Skeletal muscle tissue (tissue), 4 donors: Measurements from ENCODE around the gene WNT1. TPM values are rescaled to one million over a fixed set of nuclear protein-coding genes. Genes with fewer than 3 reads are reported as not detected.

Experiments used
- H3K27ac ChIP-seq: one replicate; pipeline ENCODE4 v1.7.0; 2013; ENCODE audit warnings: mild to moderate bottlenecking, low read depth, low read length, inconsistent platforms
- H3K27me3 ChIP-seq, 3 donors: one replicate each; pipeline ENCODE4 v1.7.0; 2013; ENCODE audit warnings: low read length in 3 of 3; ENCODE audit not compliant: control insufficient read depth in 3 of 3, insufficient read depth in 3 of 3
- H3K36me3 ChIP-seq, 3 donors: one replicate each; pipeline ENCODE4 v1.7.0; 2013; ENCODE audit warnings: low read length in 3 of 3; ENCODE audit not compliant: control insufficient read depth in 3 of 3, insufficient read depth in 3 of 3
- H3K4me1 ChIP-seq, 3 donors: one replicate each; pipeline ENCODE4 v1.7.0; 2013; ENCODE audit warnings: low read length in 3 of 3, mild to moderate bottlenecking in 3 of 3; ENCODE audit not compliant: control insufficient read depth in 3 of 3, insufficient read depth in 3 of 3
- H3K4me3 ChIP-seq, 3 donors: one replicate each; pipeline ENCODE4 v1.7.0; 2013; ENCODE audit warnings: low read length in 3 of 3
- H3K9ac ChIP-seq, 3 donors: one replicate each; pipeline ENCODE4 v1.7.0; 2013; ENCODE audit warnings: low read length in 3 of 3, mild to moderate bottlenecking in 3 of 3, moderate library complexity in 2 of 3, low read depth in 1 of 3
- H3K9me3 ChIP-seq, 3 donors: one replicate each; pipeline ENCODE4 v1.7.0; 2013; ENCODE audit warnings: low read length in 3 of 3; ENCODE audit not compliant: control insufficient read depth in 3 of 3
- total RNA-seq: library from RNA; depleted of rRNA; stranded (reverse); fragments of >200 nt; gene quantifications from one replicate; pipeline ENCODE4 v1.2.3, GENCODE V29; 2014
- donor health status: Osteomylitis.

WNT1 gene
- total RNA-seq, 1 donor from 2014 or later, result not detected

- Histone ChIP-seq H3K27me3 (no peaks in the 10 kb centered on the region), H3K4me3 (no peak overlapping the region), H3K27ac (no peak overlapping the region), H3K9me3 (no peaks in the 10 kb centered on the region), H3K36me3 (peaks cover 19 to 29% (median 28%) of the 10 kb centered on the region in 3 donors), H3K9ac (no peak overlapping the region), H3K4me1 (peaks cover 0 to 6% (median 0%) of the 10 kb centered on the region in 3 donors)
Measured at GRCh38 chr12:48943221-48943620, 34.9 kb upstream of the WNT1 start.

DNA sequence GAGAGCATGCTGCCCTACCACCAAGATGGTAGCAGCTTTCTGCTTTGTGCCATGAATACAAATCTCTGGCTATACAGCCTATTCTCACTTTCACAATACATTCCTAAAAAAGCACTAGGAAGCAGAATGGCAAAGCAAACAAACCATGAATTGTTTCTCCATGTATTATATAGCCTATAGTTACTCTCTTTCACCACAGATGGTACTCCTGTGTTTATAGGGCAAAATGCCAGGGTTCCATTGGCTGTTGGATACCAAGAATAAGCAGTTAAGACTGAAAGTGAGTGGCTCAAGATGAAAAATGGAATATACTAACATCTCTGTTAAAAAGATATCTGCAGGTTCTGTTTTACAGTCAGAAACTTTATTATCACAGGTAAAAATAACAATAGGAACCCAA lies 31.9 kb upstream of the WNT1 start:
- Histone ChIP-seq H3K9ac (no peak overlapping the region), H3K27me3 (no peaks in the 10 kb centered on the region), H3K4me1 (peaks cover 0 to 6% (median 0%) of the 10 kb centered on the region in 3 donors), H3K36me3 (peaks cover 0 to 4% (median 3%) of the 10 kb centered on the region in 3 donors), H3K4me3 (no peak overlapping the region), H3K27ac (no peak overlapping the region), H3K9me3 (no peaks in the 10 kb centered on the region)

DNA sequence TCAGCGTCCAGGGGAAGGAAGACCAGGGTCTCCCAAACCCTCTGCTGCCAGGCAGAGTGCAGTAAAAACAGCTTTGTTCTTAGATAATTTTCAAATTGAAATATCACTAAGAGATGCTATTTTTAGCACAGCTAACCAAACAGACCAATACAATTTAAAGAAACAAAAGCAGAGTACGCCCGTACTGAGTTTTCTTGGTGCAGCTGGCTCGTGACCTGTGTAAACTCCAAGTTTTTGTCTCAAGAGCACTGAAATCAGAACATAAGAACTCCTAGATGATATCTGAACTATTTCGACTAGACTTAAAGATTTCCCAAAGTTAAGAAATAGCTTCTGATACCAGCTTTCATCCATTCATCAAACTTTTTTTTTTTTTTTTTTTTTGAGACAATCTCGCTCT lies 31.2 kb upstream of the WNT1 start:
- peaks cover 0 to 6% (median 0%) of the 10 kb centered on the region in 3 donors for H3K4me1 ChIP-seq
- no peak overlapping the region for H3K9ac ChIP-seq
- H3K27me3 ChIP-seq, result no peaks in the 10 kb centered on the region
- H3K36me3 ChIP-seq, result peaks cover 0 to 3% (median 0%) of the 10 kb centered on the region in 3 donors
- H3K4me3 ChIP-seq, result no peak overlapping the region
- H3K27ac ChIP-seq, result no peak overlapping the region
- H3K9me3 ChIP-seq, result no peaks in the 10 kb centered on the region

DNA sequence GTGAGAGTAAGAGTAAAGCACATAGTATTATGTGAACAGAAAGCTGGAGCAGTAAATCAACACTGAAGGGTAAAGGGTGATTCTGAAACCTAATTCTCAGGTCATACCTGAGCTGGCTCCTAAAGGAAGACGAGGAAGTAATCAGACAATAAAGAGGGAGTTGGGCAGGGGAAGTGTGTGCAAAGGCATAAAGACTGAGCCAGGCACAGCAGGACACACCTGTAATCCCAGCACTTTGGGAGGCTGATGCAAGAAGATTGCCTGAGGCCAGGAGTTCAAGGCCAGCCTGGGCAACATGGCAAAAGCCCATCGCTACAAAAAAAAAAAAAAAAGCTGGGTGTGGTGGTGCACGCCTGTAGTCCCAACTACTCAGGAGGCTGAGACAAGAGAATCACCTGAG lies 30.4 kb upstream of the WNT1 start:
- no peaks in the 10 kb centered on the region for H3K9me3 ChIP-seq
- H3K4me1 ChIP-seq, result peaks cover 0 to 6% (median 0%) of the 10 kb centered on the region in 3 donors
- peaks cover 0 to 8% (median under 1%) of the 10 kb centered on the region in 3 donors for H3K36me3 ChIP-seq
- H3K4me3 ChIP-seq, result no peak overlapping the region
- no peak overlapping the region for H3K27ac ChIP-seq
- peak overlapping the region in 1 of 3 donors; percentile 33 for H3K9ac ChIP-seq
- H3K27me3 ChIP-seq, result no peaks in the 10 kb centered on the region

DNA sequence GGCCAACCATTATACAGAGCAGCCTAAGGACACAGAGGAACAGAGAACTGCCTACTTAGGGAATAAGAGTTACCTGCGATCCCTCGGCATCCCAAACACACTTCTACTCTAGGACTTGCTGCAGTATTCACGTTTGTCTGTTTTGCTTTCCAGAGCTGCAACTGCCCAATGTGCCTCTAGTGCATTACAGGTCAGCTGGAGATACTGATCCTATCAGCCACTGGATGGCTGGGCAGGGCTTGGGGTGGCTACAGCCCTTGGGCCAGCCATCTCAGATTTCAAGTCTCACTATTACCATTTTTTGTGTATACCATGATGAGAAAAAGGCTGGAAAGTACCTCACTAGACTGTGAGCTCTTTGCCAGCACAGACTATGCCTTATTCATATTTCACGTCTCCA lies 25.4 kb upstream of the WNT1 start:
- Histone ChIP-seq H3K27ac (no peak overlapping the region), H3K4me3 (no peak overlapping the region), H3K9me3 (no peaks in the 10 kb centered on the region), H3K27me3 (no peaks in the 10 kb centered on the region), H3K36me3 (peaks cover 0 to 5% (median 3%) of the 10 kb centered on the region in 3 donors), H3K9ac (no peak overlapping the region), H3K4me1 (peaks cover 10 to 19% (median 11%) of the 10 kb centered on the region in 3 donors)

DNA sequence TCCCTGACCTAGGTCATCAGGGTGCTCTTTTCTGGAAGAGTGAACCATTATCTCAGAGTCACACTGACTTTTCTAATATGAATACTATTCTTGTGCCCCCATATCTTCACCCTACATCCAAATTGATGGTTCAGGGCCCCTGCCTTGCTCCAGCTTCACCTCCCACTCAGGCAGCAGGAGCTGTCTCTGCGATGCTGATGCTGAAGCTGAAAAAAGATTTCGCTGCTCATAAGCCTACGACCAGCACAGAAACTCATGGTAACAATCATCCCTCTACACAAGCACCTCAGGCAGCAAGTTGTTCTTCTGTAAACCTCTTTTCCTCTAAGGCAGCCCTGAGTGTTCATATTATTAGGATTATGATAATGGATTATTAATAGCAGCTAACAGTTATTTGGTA lies 24.1 kb upstream of the WNT1 start:
- Histone ChIP-seq H3K9ac (no peak overlapping the region), H3K4me3 (no peak overlapping the region), H3K27me3 (no peaks in the 10 kb centered on the region), H3K27ac (no peak overlapping the region), H3K4me1 (peaks cover 15 to 27% (median 15%) of the 10 kb centered on the region in 3 donors), H3K9me3 (no peaks in the 10 kb centered on the region), H3K36me3 (peaks cover 0 to 5% (median 3%) of the 10 kb centered on the region in 3 donors)

DNA sequence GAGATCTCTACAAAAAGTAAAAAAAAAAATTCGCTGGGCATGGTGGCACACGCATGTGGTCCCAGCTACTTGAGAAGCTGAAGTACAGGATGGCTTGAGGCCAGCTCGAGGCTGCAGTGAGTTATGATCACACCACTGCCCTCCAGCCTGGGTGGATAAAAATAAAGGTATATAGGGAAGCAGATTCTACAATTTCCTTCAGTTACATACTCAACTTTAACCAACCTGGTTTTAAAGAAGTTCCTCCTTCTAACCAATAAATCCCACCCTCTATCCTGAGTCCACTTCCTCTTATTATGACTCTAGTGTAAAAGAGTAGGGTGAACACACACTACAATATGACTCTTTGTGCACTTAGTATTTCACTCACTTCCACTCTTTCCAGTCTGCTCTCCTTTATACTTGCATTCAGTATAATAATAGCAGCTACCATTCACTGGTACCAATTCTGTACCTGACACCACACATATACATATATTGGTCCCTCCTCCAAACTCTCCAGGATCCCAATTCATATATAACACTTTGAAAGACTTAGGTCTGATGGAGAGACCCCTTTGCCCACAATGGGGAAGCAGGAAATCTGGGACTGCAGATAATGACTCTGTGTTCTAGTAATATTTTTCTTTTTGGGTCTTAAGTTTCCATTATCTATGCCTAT lies 23.2 kb upstream of the WNT1 start:
- Histone ChIP-seq H3K27ac (peak overlapping the region; percentile 83), H3K36me3 (peaks cover 0 to 5% (median 3%) of the 10 kb centered on the region in 3 donors), H3K9me3 (no peaks in the 10 kb centered on the region), H3K27me3 (no peaks in the 10 kb centered on the region), H3K4me3 (no peak overlapping the region), H3K9ac (no peak overlapping the region), H3K4me1 (peaks cover 15 to 27% (median 15%) of the 10 kb centered on the region in 3 donors)

- Histone ChIP-seq H3K36me3 (peaks cover 0 to 5% (median 3%) of the 10 kb centered on the region in 3 donors), H3K9ac (peak overlapping the region; percentile 79 to 90 (median 90)), H3K9me3 (no peaks in the 10 kb centered on the region), H3K27ac (peak overlapping the region; percentile 83), H3K27me3 (peaks cover 0 to 7% (median 6%) of the 10 kb centered on the region in 3 donors), H3K4me3 (peak overlapping the region; percentile 88 to 94 (median 91)), H3K4me1 (peaks cover 15 to 27% (median 15%) of the 10 kb centered on the region in 3 donors)
Measured at GRCh38 chr12:48956279-48957140, 21.6 kb upstream of the WNT1 start.

DNA sequence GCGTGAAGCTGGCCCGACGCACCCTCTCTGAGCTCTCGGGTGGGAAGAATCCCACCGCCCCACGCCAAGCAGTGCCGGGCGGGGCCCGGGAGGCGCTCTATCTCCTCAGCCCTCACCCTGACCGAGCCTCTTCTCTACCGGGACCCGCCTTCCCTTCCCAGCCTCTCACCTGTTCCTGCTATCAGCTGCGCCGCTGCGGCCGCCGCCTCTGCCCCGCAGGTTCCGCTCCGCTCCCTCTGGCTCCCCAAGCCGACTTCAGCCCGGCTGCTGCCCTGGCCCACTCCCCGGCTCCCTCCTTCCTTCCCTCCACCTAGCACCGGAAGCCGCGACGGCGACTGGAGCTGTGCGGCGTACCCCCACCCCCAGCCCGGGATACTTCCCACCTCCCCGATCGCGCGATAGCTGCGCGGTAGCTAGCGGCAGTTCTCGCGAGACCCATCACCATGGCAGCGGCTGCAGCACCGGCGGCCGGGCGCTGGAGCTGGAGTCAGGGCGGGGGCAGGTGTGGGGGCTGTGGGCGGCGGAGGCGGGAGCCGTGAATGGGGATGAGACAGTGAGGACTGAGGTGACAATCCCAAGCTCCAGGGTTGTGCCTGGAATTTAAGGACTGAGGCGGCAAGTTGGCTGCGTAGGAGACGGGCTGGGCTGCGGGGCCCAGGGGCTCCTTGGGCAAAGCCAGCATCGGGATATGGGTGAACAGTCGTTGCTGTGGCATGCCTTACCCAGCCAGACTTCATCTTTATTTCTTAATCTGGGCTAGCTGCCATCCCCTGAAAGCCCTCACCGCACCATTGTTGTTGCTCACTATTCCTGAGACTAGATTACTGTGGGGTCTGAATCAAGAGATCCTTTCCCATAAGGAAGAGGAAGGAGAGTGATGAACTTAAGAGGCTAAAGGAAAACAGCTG lies 20.7 kb upstream of the WNT1 start, which contains the start of gene ARF3:
ARF3 (minus strand) TSS at position 347 of the 908 bp plus-strand sequence. CDS start 16,392 bp downstream, outside the sequence.
- H3K9me3 ChIP-seq, result no peaks in the 10 kb centered on the region
- H3K4me3 ChIP-seq, result peak within 1 kb of the TSS; percentile 88 to 94 (median 91)
- peak within 1 kb of the TSS; percentile 79 to 90 (median 90) for H3K9ac ChIP-seq
- H3K36me3 ChIP-seq, result peaks cover 0 to 4% (median 3%) of the 10 kb centered on the region in 3 donors
- H3K4me1 ChIP-seq, result peaks cover 15 to 27% (median 15%) of the 10 kb centered on the region in 3 donors
- peak within 1 kb of the TSS; percentile 83 for H3K27ac ChIP-seq
- peaks cover 0 to 7% (median 6%) of the 10 kb centered on the region in 3 donors for H3K27me3 ChIP-seq
